ENCODE data around the gene KLF16. TPM values are rescaled to one million over a fixed set of nuclear protein-coding genes. Genes with fewer than 3 reads are reported as not detected.

KLF16 gene
- total RNA-seq, 1 donor from 2014 or later = 26.3 TPM

DNA sequence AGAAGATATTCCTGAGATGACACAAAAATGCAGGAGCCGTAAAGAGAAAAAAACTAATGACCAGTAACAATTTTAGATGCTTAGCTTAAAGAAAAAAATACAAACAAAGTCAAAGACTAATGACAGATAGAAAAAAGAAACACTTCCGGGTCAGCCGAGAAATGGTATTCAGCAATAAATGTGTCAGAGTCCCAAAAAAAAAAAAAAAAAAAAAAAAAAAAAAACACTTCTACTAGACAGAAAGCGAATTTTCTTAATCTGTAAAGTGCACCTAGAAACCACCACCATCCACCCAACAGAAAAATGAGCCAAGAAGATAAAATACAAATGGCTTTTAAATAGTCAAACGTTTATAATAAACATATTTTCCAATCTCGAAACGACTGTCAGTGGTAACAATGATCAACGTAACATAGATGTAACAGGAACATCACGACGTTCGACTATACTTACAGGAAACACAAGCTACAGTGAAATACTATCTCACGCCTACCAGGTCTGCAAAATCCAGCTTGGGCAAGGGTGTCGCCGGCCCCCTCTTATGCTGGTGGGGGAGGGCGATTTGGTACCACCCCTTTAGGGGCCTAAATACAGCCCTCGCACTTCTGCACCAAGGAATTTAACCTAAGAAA, 11.3 kb upstream of the KLF16 start:
- H3K27ac Mint-ChIP-seq (ENCODE audit: unreplicated experiment) = peak overlapping the region; percentile 91
- peaks cover 22% of the 10 kb centered on the region for H3K4me1 Mint-ChIP-seq (ENCODE audit: unreplicated experiment)
- no peak for DNase-seq (ENCODE audit: extremely low spot score, unreplicated experiment)
- TF ChIP-seq, protein P1, sequence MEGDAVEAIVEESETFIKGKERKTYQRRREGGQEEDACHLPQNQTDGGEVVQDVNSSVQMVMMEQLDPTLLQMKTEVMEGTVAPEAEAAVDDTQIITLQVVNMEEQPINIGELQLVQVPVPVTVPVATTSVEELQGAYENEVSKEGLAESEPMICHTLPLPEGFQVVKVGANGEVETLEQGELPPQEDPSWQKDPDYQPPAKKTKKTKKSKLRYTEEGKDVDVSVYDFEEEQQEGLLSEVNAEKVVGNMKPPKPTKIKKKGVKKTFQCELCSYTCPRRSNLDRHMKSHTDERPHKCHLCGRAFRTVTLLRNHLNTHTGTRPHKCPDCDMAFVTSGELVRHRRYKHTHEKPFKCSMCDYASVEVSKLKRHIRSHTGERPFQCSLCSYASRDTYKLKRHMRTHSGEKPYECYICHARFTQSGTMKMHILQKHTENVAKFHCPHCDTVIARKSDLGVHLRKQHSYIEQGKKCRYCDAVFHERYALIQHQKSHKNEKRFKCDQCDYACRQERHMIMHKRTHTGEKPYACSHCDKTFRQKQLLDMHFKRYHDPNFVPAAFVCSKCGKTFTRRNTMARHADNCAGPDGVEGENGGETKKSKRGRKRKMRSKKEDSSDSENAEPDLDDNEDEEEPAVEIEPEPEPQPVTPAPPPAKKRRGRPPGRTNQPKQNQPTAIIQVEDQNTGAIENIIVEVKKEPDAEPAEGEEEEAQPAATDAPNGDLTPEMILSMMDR (IDR thresholded peaks at IDR 0.05) = no peak
- no peaks in the 10 kb centered on the region for H3K27me3 Mint-ChIP-seq (ENCODE audit: unreplicated experiment)
- H3K36me3 Mint-ChIP-seq (ENCODE audit: unreplicated experiment) = no peaks in the 10 kb centered on the region
- peak overlapping the region; percentile 97 for H3K4me3 Mint-ChIP-seq (ENCODE audit: unreplicated experiment)
- H3K9me3 Mint-ChIP-seq (ENCODE audit: unreplicated experiment) = no peaks in the 10 kb centered on the region

DNA sequence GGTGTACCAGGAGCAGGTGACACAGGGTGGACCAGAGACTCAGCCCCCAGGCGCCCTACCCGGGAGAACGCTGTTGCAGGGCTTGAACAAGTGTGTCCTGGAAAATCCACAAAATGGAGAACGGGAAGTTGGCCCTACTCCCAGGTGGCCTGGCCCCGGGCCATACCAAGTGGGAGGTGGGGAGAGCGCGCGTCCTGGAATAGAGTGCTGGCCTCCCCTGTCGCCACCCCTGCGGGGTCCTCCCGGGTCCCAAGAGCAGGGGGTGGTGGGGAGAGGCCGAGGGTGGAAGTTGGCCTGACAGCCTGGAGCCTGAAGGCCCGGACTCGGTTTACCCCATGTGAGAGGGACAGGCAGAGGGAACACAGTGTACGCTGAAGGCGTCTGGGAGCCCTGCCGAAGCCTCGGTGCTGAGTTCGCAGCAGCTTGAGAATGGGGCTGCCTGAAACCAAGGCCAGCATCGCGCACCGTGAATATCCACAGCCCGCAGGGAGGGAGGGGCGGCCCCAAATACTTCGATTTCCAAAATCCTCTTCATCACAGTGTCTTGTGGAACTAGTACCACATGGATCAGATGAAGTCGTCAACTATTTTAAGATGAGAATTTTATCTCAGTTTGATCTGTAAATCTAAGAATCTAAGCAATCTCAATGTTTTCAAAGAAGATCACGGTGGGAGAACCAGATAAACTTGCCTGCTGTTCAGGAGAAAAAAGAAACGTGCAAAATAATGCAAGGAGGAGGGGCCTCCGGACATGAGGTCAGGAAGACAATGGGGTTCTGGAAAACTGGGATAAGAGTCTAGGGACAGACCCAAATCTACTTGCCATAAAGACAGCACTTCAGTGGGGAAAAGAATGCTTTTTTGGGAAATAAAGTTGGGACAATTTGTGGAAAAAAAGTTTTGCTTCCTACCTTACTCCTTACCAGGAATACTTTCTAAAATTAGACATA, 10.4 kb upstream of the KLF16 start:
- Mint-ChIP-seq H3K36me3 (ENCODE audit: unreplicated experiment) (no peaks in the 10 kb centered on the region), H3K27ac (ENCODE audit: unreplicated experiment) (peak overlapping the region; percentile 91), H3K27me3 (ENCODE audit: unreplicated experiment) (no peaks in the 10 kb centered on the region), H3K4me1 (ENCODE audit: unreplicated experiment) (peaks cover 22% of the 10 kb centered on the region), H3K9me3 (ENCODE audit: unreplicated experiment) (no peaks in the 10 kb centered on the region), H3K4me3 (ENCODE audit: unreplicated experiment) (peak overlapping the region; percentile 97)
- DNase-seq (ENCODE audit: extremely low spot score, unreplicated experiment) = no peak
- TF ChIP-seq, protein P1 (IDR thresholded peaks at IDR 0.05) = no peak

DNA sequence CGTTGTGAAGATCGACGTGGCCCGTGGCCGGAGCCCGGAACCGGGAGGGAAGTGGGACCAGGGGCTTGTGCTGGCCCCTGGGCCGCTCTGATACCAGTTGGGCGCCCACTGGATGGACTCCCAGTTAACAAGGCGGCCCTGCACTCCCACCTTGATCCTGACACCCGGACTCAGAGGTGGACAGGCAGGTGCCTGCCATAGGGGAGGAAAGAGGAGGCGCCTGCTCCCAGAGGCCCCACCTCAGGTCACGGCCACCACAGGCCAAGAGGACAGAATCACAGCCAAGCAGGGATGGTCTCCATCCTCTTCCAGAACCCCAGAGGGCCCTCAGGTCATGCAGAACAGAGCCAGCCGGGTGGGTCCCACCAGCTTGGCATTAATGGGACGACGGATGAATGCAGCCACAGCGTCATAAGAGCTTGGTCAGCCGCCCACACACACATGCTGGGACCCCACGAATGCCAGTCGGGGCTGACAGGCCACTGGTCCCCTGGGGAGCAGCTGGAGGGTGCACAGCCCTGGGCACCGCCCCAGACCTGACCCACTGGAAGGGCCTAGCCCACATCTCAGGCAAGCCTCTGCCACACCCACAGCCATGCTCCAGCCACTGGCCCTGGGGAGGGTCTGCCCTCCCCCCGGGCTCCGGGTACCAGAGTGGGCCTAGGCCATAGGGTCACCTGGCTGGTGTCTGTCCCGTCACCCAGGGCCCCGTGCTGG, 9.6 kb upstream of the KLF16 start:
- no peak overlapping the region for H3K4me3 Mint-ChIP-seq (ENCODE audit: unreplicated experiment)

DNA sequence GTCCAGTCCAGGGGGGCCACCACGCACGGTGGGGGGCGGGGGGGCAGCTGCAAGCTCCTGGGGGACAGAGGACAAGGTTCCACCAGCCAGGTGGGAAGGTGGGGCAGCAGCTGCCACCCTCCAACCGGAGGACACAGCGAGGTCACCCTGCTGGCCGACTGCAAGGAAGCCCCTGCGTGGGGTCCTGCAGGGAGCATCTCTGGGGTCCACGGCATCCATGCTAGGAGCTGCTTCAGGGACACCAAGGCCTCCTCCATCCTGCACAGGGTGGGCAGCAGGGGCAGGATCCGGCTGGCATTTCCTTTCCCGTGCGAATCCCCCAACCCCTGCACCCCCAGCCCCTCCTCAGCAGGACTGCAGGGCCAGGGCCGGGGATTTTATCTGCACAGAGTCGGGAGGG, 8.3 kb upstream of the KLF16 start:
- Mint-ChIP-seq H3K4me3 (ENCODE audit: unreplicated experiment) (no peak overlapping the region), H3K27ac (ENCODE audit: unreplicated experiment) (no peak overlapping the region), H3K27me3 (ENCODE audit: unreplicated experiment) (no peaks in the 10 kb centered on the region), H3K9me3 (ENCODE audit: unreplicated experiment) (no peaks in the 10 kb centered on the region), H3K36me3 (ENCODE audit: unreplicated experiment) (no peaks in the 10 kb centered on the region), H3K4me1 (ENCODE audit: unreplicated experiment) (peaks cover 24% of the 10 kb centered on the region)
- DNase-seq (ENCODE audit: extremely low spot score, unreplicated experiment) = no peak
- TF ChIP-seq, protein P1 (IDR thresholded peaks at IDR 0.05) = no peak

More for the DNA sequence above, 9.6 kb upstream of the KLF16 start:
- H3K4me1 Mint-ChIP-seq (ENCODE audit: unreplicated experiment) = peaks cover 22% of the 10 kb centered on the region
- H3K27ac Mint-ChIP-seq (ENCODE audit: unreplicated experiment) = no peak overlapping the region
- no peak for DNase-seq (ENCODE audit: extremely low spot score, unreplicated experiment)
- no peaks in the 10 kb centered on the region for H3K9me3 Mint-ChIP-seq (ENCODE audit: unreplicated experiment)
- H3K27me3 Mint-ChIP-seq (ENCODE audit: unreplicated experiment) = no peaks in the 10 kb centered on the region
- H3K36me3 Mint-ChIP-seq (ENCODE audit: unreplicated experiment) = no peaks in the 10 kb centered on the region
- TF ChIP-seq, protein P1 (IDR thresholded peaks at IDR 0.05) = no peak
